Liver (tissue), 3 donors: Measurements from ENCODE around the gene REC114.

Experiments
- EGR1 ChIP-seq, 2 donors: IDR thresholded peaks; 2 replicates each; pipeline ENCODE4 v1.6.1; 2016 to 2018; ENCODE audit warnings: antibody characterized with exemption in 2 of 2, low read depth in 2 of 2
- FOXA1 ChIP-seq: IDR thresholded peaks from 2 replicates; pipeline ENCODE4 v1.6.1; 2016; ENCODE audit warnings: antibody characterized with exemption
- HNF4A ChIP-seq, 2 donors: conservative IDR thresholded peaks; 2 replicates each; pipeline ENCODE4 v1.6.1; 2016; ENCODE audit warnings: antibody characterized with exemption in 2 of 2, mild to moderate bottlenecking in 2 of 2
- JUND ChIP-seq, 2 donors: IDR thresholded peaks; 2 replicates each; pipeline ENCODE4 v1.6.1; 2016; ENCODE audit warnings: antibody characterized with exemption in 2 of 2
- RAD21 ChIP-seq, 2 donors: IDR thresholded peaks; 2 replicates each; pipeline ENCODE4 v1.6.1; 2016; ENCODE audit warnings: antibody characterized with exemption in 2 of 2, mild to moderate bottlenecking in 2 of 2
- RXRA ChIP-seq, 2 donors: IDR thresholded peaks; 2 replicates each; pipeline ENCODE4 v1.6.1; 2017 to 2018; ENCODE audit warnings: antibody characterized with exemption in 2 of 2, mild to moderate bottlenecking in 1 of 2
- SP1 ChIP-seq: IDR thresholded peaks from 2 replicates; pipeline ENCODE4 v1.6.1; 2018; ENCODE audit warnings: antibody characterized with exemption, mild to moderate bottlenecking
- TAF1 ChIP-seq: conservative IDR thresholded peaks from 2 replicates; pipeline ENCODE4 v1.6.1; 2016; ENCODE audit warnings: antibody characterized with exemption, mild to moderate bottlenecking
- TF ChIP-seq, protein P1 (sequence below): fragments of 150-350 bp; IDR thresholded peaks from 2 replicates; pipeline ENCODE4 v1.5.1; 2017; ENCODE audit warnings: improper control_type of control experiment, low read depth, low read length; ENCODE audit not compliant: missing input control
- TF ChIP-seq, protein P2 (sequence below): IDR thresholded peaks from 2 replicates; pipeline ENCODE4 v1.6.1; 2016; ENCODE audit warnings: antibody characterized with exemption
- TF ChIP-seq, protein P3 (sequence below): IDR thresholded peaks from 2 replicates; pipeline ENCODE4 v1.6.1; 2016; ENCODE audit warnings: antibody characterized with exemption, mild to moderate bottlenecking
- TF ChIP-seq, protein P4 (sequence below): IDR thresholded peaks from 2 replicates; pipeline ENCODE4 v1.6.1; 2016; ENCODE audit warnings: antibody characterized with exemption
- donor health status: healthy.
- donor health status: healthy.

DNA sequence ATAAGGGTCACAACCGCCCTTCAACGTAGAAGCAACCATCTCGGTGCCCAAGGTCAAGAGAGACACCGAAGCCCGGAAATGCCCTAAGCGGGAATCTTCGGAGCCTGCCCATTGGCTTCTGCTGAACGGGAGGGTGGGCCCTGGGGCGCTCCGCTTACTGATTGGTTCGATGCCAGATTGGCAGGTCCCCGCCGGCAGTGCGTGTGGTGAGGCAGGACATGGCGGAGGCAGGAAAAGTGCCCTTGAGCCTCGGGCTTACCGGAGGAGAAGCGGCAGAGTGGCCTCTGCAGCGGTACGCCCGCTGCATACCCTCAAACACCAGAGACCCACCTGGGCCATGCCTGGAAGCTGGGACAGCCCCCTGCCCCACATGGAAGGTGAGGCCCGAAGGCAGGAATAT, at the start of gene REC114:
- TF ChIP-seq RAD21 (IDR thresholded peaks at IDR 0.05): no peak
- TF ChIP-seq, protein P1, sequence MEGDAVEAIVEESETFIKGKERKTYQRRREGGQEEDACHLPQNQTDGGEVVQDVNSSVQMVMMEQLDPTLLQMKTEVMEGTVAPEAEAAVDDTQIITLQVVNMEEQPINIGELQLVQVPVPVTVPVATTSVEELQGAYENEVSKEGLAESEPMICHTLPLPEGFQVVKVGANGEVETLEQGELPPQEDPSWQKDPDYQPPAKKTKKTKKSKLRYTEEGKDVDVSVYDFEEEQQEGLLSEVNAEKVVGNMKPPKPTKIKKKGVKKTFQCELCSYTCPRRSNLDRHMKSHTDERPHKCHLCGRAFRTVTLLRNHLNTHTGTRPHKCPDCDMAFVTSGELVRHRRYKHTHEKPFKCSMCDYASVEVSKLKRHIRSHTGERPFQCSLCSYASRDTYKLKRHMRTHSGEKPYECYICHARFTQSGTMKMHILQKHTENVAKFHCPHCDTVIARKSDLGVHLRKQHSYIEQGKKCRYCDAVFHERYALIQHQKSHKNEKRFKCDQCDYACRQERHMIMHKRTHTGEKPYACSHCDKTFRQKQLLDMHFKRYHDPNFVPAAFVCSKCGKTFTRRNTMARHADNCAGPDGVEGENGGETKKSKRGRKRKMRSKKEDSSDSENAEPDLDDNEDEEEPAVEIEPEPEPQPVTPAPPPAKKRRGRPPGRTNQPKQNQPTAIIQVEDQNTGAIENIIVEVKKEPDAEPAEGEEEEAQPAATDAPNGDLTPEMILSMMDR: no peak
- TF ChIP-seq JUND (IDR thresholded peaks at IDR 0.05): no peak
- no peak for TF ChIP-seq RXRA (IDR thresholded peaks at IDR 0.05)
- no peak for TF ChIP-seq TAF1
- TF ChIP-seq, protein P2, sequence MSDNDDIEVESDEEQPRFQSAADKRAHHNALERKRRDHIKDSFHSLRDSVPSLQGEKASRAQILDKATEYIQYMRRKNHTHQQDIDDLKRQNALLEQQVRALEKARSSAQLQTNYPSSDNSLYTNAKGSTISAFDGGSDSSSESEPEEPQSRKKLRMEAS: no peak
- TF ChIP-seq, protein P3, sequence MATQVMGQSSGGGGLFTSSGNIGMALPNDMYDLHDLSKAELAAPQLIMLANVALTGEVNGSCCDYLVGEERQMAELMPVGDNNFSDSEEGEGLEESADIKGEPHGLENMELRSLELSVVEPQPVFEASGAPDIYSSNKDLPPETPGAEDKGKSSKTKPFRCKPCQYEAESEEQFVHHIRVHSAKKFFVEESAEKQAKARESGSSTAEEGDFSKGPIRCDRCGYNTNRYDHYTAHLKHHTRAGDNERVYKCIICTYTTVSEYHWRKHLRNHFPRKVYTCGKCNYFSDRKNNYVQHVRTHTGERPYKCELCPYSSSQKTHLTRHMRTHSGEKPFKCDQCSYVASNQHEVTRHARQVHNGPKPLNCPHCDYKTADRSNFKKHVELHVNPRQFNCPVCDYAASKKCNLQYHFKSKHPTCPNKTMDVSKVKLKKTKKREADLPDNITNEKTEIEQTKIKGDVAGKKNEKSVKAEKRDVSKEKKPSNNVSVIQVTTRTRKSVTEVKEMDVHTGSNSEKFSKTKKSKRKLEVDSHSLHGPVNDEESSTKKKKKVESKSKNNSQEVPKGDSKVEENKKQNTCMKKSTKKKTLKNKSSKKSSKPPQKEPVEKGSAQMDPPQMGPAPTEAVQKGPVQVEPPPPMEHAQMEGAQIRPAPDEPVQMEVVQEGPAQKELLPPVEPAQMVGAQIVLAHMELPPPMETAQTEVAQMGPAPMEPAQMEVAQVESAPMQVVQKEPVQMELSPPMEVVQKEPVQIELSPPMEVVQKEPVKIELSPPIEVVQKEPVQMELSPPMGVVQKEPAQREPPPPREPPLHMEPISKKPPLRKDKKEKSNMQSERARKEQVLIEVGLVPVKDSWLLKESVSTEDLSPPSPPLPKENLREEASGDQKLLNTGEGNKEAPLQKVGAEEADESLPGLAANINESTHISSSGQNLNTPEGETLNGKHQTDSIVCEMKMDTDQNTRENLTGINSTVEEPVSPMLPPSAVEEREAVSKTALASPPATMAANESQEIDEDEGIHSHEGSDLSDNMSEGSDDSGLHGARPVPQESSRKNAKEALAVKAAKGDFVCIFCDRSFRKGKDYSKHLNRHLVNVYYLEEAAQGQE: no peak
- TF ChIP-seq HNF4A (conservative IDR thresholded peaks at IDR 0.05): no peak
- no peak for TF ChIP-seq SP1
- no peak for TF ChIP-seq FOXA1
- TF ChIP-seq EGR1 (IDR thresholded peaks at IDR 0.05; ENCODE audit: low read depth in 2 of 2): no peak
- TF ChIP-seq, protein P4, sequence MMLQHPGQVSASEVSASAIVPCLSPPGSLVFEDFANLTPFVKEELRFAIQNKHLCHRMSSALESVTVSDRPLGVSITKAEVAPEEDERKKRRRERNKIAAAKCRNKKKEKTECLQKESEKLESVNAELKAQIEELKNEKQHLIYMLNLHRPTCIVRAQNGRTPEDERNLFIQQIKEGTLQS: no peak
